ENCODE results near the gene SYNDIG1. TPM values are rescaled to one million over a fixed set of nuclear protein-coding genes. Genes with fewer than 3 reads are reported as not detected.

SYNDIG1 gene
- polyA plus RNA-seq, 1 experiment, result 1.7 TPM

GRCh38 chr20:24489193-24489592 lies 19.8 kb downstream of the SYNDIG1 start:
- Histone ChIP-seq H3K36me3 (ENCODE audit: control insufficient read depth, insufficient read depth, low read length) (no peaks in the 10 kb centered on the region), H3K27me3 (ENCODE audit: control insufficient read depth, insufficient read depth, low read length) (no peaks in the 10 kb centered on the region), H3K4me3 (ENCODE audit: low read depth, low read length) (no peak overlapping the region)
- DNase-seq (ENCODE audit: low read depth), result no peak
- POLR2A ChIA-PET, result no interaction called here
- TF ChIP-seq CTCF (IDR thresholded peaks at IDR 0.05; ENCODE audit: insufficient read depth, low read depth, low read length), result no peak
- CTCF ChIA-PET, result no interaction called here

GRCh38 chr20:24489631-24490260 lies 20.3 kb downstream of the SYNDIG1 start:
- Histone ChIP-seq H3K4me3 (ENCODE audit: low read depth, low read length) (no peak overlapping the region), H3K27me3 (ENCODE audit: control insufficient read depth, insufficient read depth, low read length) (no peaks in the 10 kb centered on the region), H3K36me3 (ENCODE audit: control insufficient read depth, insufficient read depth, low read length) (no peaks in the 10 kb centered on the region)
- no peak for DNase-seq (ENCODE audit: low read depth)
- no peak for TF ChIP-seq CTCF (IDR thresholded peaks at IDR 0.05; ENCODE audit: insufficient read depth, low read depth, low read length)
- POLR2A ChIA-PET, result no interaction called here
- CTCF ChIA-PET, result no interaction called here

GRCh38 chr20:24490598-24490997 lies 21.2 kb downstream of the SYNDIG1 start:
- Histone ChIP-seq H3K27me3 (ENCODE audit: control insufficient read depth, insufficient read depth, low read length) (no peaks in the 10 kb centered on the region), H3K4me3 (ENCODE audit: low read depth, low read length) (no peak overlapping the region), H3K36me3 (ENCODE audit: control insufficient read depth, insufficient read depth, low read length) (no peaks in the 10 kb centered on the region)
- ChIA-PET POLR2A (no interaction called here), CTCF (no interaction called here)
- no peak for TF ChIP-seq CTCF (IDR thresholded peaks at IDR 0.05; ENCODE audit: insufficient read depth, low read depth, low read length)
- DNase-seq (ENCODE audit: low read depth), result no peak

GRCh38 chr20:24491041-24491756 lies 21.8 kb downstream of the SYNDIG1 start:
- Histone ChIP-seq H3K4me3 (ENCODE audit: low read depth, low read length) (no peak overlapping the region), H3K36me3 (ENCODE audit: control insufficient read depth, insufficient read depth, low read length) (no peaks in the 10 kb centered on the region), H3K27me3 (ENCODE audit: control insufficient read depth, insufficient read depth, low read length) (no peaks in the 10 kb centered on the region)
- ChIA-PET CTCF (no interaction called here), POLR2A (no interaction called here)
- DNase-seq (ENCODE audit: low read depth), result no peak
- TF ChIP-seq CTCF (IDR thresholded peaks at IDR 0.05; ENCODE audit: insufficient read depth, low read depth, low read length), result no peak

GRCh38 chr20:24492031-24492607 lies 22.7 kb downstream of the SYNDIG1 start:
- POLR2A ChIA-PET, result no interaction called here
- no peaks in the 10 kb centered on the region for H3K36me3 ChIP-seq (ENCODE audit: control insufficient read depth, insufficient read depth, low read length)
- no peak for TF ChIP-seq CTCF (IDR thresholded peaks at IDR 0.05; ENCODE audit: insufficient read depth, low read depth, low read length)
- H3K4me3 ChIP-seq (ENCODE audit: low read depth, low read length), result no peak overlapping the region
- H3K27me3 ChIP-seq (ENCODE audit: control insufficient read depth, insufficient read depth, low read length), result no peaks in the 10 kb centered on the region
- no peak for DNase-seq (ENCODE audit: low read depth)
- CTCF ChIA-PET, result no interaction called here

Data from BJ (cell line).